ENCODE results near the gene P2RY6.

GRCh38 chr11:73272680-73273038 lies 521 bp downstream of the P2RY6 start:
- TF ChIP-seq, protein P1, sequence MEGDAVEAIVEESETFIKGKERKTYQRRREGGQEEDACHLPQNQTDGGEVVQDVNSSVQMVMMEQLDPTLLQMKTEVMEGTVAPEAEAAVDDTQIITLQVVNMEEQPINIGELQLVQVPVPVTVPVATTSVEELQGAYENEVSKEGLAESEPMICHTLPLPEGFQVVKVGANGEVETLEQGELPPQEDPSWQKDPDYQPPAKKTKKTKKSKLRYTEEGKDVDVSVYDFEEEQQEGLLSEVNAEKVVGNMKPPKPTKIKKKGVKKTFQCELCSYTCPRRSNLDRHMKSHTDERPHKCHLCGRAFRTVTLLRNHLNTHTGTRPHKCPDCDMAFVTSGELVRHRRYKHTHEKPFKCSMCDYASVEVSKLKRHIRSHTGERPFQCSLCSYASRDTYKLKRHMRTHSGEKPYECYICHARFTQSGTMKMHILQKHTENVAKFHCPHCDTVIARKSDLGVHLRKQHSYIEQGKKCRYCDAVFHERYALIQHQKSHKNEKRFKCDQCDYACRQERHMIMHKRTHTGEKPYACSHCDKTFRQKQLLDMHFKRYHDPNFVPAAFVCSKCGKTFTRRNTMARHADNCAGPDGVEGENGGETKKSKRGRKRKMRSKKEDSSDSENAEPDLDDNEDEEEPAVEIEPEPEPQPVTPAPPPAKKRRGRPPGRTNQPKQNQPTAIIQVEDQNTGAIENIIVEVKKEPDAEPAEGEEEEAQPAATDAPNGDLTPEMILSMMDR (IDR thresholded peaks at IDR 0.05; ENCODE audit: poor library complexity): no peak
- TF ChIP-seq EZH2 (IDR thresholded peaks at IDR 0.05; ENCODE audit: borderline replicate concordance): no peak
- TF ChIP-seq EZH2phosphoT487 (IDR thresholded peaks at IDR 0.05; ENCODE audit: low read depth, severe bottlenecking, unreplicated experiment): no peak
